Neutrophil (primary cell): ENCODE measurements around the gene GNS.
A peak's percentile ranks its signal among the peaks of the same experiment; 100 is the strongest.

ENCODE experiments used
- H3K27ac ChIP-seq: fragments of 200-600 bp; sonication (generic); 2 replicates; pipeline ENCODE4 v1.5.1; 2016; ENCODE audit warnings: mild to moderate bottlenecking, moderate library complexity
- H3K27me3 ChIP-seq: fragments of 200-600 bp; sonication (generic); 2 replicates; pipeline ENCODE4 v1.6.0; 2016; ENCODE audit warnings: mild to moderate bottlenecking
- H3K36me3 ChIP-seq: fragments of 200-600 bp; sonication (generic); 2 replicates; pipeline ENCODE4 v1.5.1; 2017
- H3K4me1 ChIP-seq, 2 experiments: fragments of 200-600 bp in 1 of 2; sonication (generic) in 1 of 2; 1 replicate in 1 of 2; 2 replicates in 1 of 2; pipeline versions ENCODE4 v1.5.1 to v1.6.1; 2013 to 2016; ENCODE audit warnings: low read depth in 1 of 2, low read length in 1 of 2, mild to moderate bottlenecking in 1 of 2, moderate library complexity in 1 of 2; ENCODE audit not compliant: control insufficient read depth in 1 of 2, insufficient read depth in 1 of 2
- H3K4me3 ChIP-seq, 2 experiments: fragments of 200-600 bp in 1 of 2; sonication (generic) in 1 of 2; 1 replicate in 1 of 2; 2 replicates in 1 of 2; pipeline ENCODE4 v1.5.1; 2013 to 2016; ENCODE audit warnings: low read depth in 1 of 2, low read length in 1 of 2, mild to moderate bottlenecking in 1 of 2, moderate library complexity in 1 of 2
- H3K9me3 ChIP-seq: fragments of 200-600 bp; sonication (generic); 2 replicates; pipeline ENCODE4 v1.5.1; 2016
- CTCF ChIP-seq: fragments of 200-600 bp; sonication (generic); IDR thresholded peaks from 2 replicates; pipeline ENCODE4 v1.5.1; 2016; ENCODE audit warnings: antibody characterized with exemption

GNS gene

DNA sequence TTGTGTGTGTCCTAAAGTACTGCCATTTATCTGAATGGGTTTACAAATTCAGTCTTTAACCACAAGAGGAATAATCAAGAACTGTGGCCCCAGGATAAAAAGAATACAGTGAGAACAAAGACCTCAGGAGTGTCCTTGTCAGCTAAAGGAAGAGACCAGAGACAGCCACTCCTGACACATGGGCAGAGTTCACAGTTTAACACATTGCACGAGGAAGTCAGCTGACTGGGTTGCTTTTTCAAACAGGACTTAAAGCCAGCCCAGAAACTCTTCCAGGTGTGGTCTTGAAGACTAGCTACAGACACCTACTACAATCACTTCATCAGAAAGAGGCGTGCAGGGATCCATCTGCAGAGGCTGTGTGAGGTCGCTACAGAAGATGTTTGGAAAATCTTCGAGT lies 42.8 kb downstream of the GNS start:
- Histone ChIP-seq H3K4me3 (no peak overlapping the region), H3K9me3 (no peaks in the 10 kb centered on the region), H3K4me1 (peaks cover 81 to 83% of the 10 kb centered on the region in 2 experiments), H3K27me3 (no peaks in the 10 kb centered on the region), H3K27ac (peak overlapping the region; percentile 95), H3K36me3 (peaks cover 33% of the 10 kb centered on the region)
- no peak for TF ChIP-seq CTCF

GRCh38 chr12:64714551-64714968 lies 44.6 kb downstream of the GNS start:
- H3K4me3 ChIP-seq, result peak overlapping the region in 1 of 2 experiments; percentile 35
- no peaks in the 10 kb centered on the region for H3K27me3 ChIP-seq
- peaks cover 77 to 80% of the 10 kb centered on the region in 2 experiments for H3K4me1 ChIP-seq
- H3K27ac ChIP-seq, result peak overlapping the region; percentile 95
- H3K36me3 ChIP-seq, result peaks cover 19% of the 10 kb centered on the region
- H3K9me3 ChIP-seq, result no peaks in the 10 kb centered on the region
- no peak for TF ChIP-seq CTCF

DNA sequence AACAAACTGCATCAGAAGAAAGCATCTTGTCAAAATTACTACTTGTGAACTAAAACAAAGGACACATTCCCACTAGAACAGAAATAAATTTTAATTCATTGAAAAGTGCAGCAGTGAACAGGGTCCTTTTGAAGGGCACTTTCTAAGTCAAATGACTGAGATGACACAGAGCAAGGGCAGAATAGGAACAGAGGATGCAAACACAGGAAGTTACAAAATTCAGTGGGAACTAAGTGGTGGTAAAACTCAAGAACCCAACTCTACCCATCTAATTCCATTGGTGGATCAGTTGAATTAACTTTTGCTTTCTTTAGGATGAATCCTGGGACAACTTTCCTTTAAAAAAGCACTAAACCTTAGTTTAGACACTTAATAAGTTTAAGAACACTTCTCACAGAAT lies 45.8 kb downstream of the GNS start:
- peak overlapping the region in 1 of 2 experiments; percentile 35 for H3K4me3 ChIP-seq
- H3K36me3 ChIP-seq, result peaks cover 15% of the 10 kb centered on the region
- no peaks in the 10 kb centered on the region for H3K27me3 ChIP-seq
- H3K9me3 ChIP-seq, result no peaks in the 10 kb centered on the region
- TF ChIP-seq CTCF, result no peak
- H3K27ac ChIP-seq, result peak overlapping the region; percentile 95
- H3K4me1 ChIP-seq, result peaks cover 65 to 68% of the 10 kb centered on the region in 2 experiments

- Histone ChIP-seq H3K9me3 (no peaks in the 10 kb centered on the region), H3K4me1 (peaks cover 29 to 39% of the 10 kb centered on the region in 2 experiments), H3K27me3 (no peaks in the 10 kb centered on the region), H3K36me3 (peaks cover 17% of the 10 kb centered on the region), H3K4me3 (no peak overlapping the region), H3K27ac (peak overlapping the region; percentile 20)
- no peak for TF ChIP-seq CTCF
Measured at GRCh38 chr12:64709429-64709828, 49.8 kb downstream of the GNS start.

GRCh38 chr12:64707926-64708325 lies 51.3 kb downstream of the GNS start:
- Histone ChIP-seq H3K4me3 (no peak overlapping the region), H3K4me1 (peaks cover 18 to 31% of the 10 kb centered on the region in 2 experiments), H3K9me3 (no peaks in the 10 kb centered on the region), H3K27me3 (no peaks in the 10 kb centered on the region), H3K36me3 (peaks cover 18% of the 10 kb centered on the region), H3K27ac (peak overlapping the region; percentile 51)
- TF ChIP-seq CTCF, result no peak

DNA sequence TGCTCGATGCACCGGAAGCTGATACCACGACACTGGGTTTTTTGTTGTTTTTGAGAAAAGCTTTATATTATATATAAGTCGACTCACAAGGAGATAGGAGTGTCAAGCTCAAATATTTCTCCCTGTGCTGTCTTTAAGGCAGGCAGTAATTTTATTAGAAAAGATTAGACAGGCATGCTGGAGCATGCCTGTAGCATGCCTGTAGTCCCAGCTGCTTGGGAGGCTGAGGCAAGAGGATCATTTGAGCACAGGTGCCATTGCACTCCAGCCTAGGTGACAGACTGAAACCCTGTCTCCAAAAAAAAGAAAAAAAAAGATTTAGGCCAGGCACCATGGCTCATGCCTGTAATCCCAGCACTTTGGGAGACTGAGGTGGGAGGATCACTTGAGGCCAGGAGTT lies 51.8 kb downstream of the GNS start:
- Histone ChIP-seq H3K36me3 (peaks cover 18% of the 10 kb centered on the region), H3K27ac (peak overlapping the region; percentile 51), H3K4me3 (no peak overlapping the region), H3K9me3 (no peaks in the 10 kb centered on the region), H3K4me1 (peaks cover 18 to 31% of the 10 kb centered on the region in 2 experiments), H3K27me3 (no peaks in the 10 kb centered on the region)
- TF ChIP-seq CTCF, result no peak
